ENCODE results near the gene DR1.
"Not testable (repeated sequence)": the region's sequence is repeated elsewhere in the genome, so short reads cannot be mapped to it uniquely, and the experiment has no call there.

Gene DR1

DNA sequence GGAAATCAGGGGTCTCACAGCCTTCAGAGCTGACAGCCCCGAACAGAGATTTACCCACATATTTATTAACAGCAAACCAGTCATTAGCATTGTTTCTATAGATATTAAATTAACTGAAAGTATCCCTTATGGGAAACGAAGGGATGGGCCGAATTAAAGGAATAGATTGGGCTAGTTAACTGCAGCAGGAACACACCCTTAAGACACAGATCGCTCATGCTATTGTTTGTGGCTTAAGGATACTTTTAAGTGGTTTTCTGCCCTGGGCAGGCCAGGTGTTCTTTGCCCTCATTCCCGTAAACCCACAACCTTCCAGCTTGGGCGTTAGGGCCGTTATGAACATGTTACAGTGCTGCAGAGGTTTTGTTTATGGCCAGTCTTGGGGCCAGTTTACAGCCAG lies 40.6 kb downstream of the DR1 start:
- not testable (repeated sequence) for DNase-seq (ENCODE audit: low read depth)

DNA sequence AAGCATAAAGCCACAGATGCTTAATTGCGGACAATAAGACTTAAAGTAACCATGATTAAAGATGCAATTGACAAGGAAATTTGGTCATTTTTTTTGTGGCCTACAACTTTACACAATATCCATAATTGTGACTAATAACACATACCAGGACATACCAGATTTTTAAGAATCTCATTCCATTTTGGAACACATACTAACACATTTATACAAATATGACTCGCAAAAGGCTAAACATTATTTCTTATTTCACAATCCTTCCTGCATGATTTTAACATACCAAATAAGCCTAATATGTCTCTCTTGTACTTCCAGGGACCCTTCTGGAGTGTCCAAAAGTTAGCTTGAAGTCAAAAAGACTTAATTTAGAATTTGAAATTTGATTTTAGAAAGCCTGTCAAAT lies 48.8 kb downstream of the DR1 start:
- no peak for DNase-seq (ENCODE audit: low read depth)

DNA sequence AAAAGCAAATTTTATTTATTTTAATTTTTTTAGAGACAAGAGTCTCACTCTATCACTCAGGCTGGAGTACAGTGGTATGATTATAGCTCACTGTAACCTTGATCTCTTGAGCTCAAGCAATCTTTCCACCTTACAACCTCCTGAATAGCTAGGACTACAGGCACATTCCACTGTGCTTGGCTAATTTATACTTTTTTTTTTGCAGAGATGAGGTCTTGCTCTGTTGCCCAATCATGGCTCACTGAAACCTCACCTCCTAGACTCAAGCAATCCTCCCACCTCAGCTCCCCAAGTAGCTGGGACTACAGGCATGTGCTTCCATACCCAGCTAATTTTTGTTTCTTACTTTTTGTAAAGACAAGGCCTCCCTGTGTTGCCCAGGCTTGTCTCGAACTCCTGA lies 49.5 kb downstream of the DR1 start:
- no peak for DNase-seq (ENCODE audit: low read depth)

DNA sequence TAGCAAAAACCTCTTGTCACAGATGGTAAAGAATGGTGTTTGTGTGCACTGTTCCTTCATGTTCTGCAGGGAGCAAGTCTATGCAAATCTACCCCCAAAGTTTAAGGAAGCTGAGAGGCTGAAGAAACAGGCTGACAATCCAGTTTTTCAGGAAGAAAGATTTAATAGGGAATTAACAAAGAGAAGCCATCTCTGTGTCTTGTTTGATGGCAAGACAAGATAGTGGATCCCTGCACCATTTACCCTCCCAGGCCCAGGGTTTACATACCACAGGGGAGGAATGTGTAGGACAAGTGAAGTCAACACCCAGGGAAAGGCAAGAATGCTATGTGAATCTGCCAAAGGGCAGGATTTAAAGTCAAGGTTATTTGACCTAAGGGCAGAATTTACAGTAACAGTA lies 54.1 kb downstream of the DR1 start:
- no peak for DNase-seq (ENCODE audit: low read depth)

DNA sequence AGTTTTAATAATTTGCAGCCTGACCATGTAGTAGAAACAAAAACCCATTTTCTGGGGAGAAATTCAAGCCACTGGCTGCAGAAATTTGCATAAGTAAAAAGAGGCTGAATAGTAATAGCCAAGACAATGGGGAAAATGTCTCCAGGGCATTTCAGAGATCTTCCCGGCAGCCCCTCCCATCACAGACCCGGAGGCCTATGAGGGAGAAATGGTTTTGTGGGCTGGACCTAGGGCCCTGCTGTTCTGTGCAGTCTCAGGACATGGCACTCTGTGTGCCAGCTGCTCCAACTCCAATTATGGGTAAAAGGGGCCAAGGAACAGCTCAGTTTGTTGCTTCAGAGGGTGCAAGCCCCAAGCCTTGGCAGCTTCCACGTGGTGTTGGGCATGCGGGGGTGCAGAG lies 62.5 kb downstream of the DR1 start:
- DNase-seq (ENCODE audit: low read depth): no peak

DNA sequence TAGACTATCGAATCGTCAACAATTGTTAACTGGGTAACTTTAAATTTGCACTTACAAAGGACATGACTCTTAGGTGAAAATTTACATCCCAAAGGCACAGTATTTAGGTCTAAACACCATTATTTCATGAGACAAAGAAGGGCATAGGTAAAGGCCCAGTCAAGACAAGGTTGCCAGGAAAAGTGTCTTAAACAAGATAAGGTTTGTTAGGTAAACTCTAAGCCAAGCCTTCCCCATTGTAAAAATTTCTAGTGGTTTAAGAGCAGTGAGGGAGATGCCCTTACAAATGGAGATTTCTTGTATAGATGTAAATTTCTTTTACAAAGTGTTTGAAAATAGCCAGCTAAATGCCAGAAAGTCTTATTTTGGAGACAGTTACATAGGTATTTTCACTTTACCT lies 65.3 kb downstream of the DR1 start:
- no peak for DNase-seq (ENCODE audit: low read depth)

DNA sequence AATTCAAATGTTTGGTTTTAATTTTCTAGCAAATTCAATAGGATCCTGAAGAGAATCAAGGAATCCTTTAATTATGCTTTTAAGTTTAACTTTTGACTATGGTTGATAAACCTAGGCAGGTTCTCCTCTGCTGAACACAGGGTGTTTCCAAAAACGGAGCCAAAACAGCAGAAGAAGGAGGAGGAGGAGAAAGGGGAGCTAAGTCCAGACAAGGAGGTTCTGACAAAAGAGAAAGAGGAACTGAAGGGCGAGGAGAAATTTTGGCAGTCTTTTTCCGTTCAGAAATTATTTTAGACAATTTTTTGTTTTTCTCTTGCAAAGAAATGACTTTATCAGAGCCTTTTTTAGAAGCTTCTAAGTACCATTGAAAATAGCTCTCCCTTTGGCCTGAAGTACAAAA lies 69.0 kb downstream of the DR1 start:
- no peak for DNase-seq (ENCODE audit: low read depth)

DNA sequence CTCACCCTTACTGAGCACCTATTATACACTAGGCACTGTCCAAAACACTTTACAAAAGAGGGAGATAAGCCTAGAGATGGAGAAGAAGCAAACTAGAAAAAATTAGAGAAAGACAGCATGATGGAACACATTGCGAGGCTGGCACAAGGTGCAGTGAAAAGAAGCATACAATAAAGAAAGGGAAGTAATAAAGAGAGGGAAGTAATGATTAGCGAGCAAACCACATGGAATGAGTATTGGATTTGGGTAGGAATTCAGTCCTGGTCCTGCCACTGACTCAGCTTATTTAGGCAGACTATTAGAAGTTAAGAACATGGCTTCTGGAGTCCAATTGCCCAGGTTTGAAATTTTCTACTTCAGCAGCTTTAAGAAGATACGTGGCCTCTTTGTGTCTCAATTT lies 69.6 kb downstream of the DR1 start:
- DNase-seq (ENCODE audit: low read depth): no peak

DNA sequence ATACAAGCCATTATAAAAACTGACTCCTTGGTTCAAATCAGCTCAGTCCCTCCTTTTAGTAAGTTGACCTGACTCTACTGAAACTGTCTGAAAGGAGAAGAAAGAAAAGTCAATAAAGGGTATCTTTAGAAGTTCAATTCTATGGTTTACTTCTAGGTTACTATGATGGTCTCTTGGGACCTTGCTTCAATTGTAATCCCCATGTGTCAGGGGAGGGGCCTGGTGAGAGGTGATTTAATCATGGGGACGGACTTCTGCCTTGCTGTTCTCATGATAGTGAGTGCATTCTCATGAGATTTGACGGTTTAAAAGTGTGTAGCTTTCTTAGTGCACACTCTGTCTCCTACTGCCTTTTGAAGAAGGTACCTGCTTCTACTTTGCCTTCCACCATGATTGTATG lies 70.5 kb downstream of the DR1 start:
- no peak for DNase-seq (ENCODE audit: low read depth)

Data from T follicular helper cell (primary cell).